Kidney (tissue), 14 donors: ENCODE measurements around the gene TJAP1. TPM values are rescaled to one million over a fixed set of nuclear protein-coding genes. Genes with fewer than 3 reads are reported as not detected.
"Not testable (repeated sequence)": the region's sequence is repeated elsewhere in the genome, so short reads cannot be mapped to it uniquely, and the experiment has no call there.

ENCODE experiments used
- DNase-seq, 5 donors: peaks; one replicate each; pipeline ENCODE4 v3.0.0-alpha.2; 2013 to 2020
- FAIRE-seq: peaks from 2 replicates; lab custom pipeline; 2012; peaks lifted over from hg19 to GRCh38; lab: Jason Lieb, UNC
- H3K27ac ChIP-seq, 2 donors: one replicate each; pipeline ENCODE4 v1.7.0; 2013; ENCODE audit warnings: low read depth in 2 of 2, low read length in 2 of 2, inconsistent platforms in 1 of 2
- H3K27me3 ChIP-seq: one replicate; pipeline ENCODE4 v1.7.1; 2013; ENCODE audit warnings: low read length, inconsistent platforms; ENCODE audit not compliant: control insufficient read depth, insufficient read depth
- H3K36me3 ChIP-seq, 3 donors: one replicate each; pipeline versions ENCODE4 v1.7.0 to v1.7.1; 2013; ENCODE audit warnings: low read length in 3 of 3, control low read depth in 1 of 3, inconsistent platforms in 1 of 3; ENCODE audit not compliant: insufficient read depth in 3 of 3, control insufficient read depth in 2 of 3
- H3K4me1 ChIP-seq, 3 donors: one replicate each; pipeline versions ENCODE4 v1.7.0 to v1.7.1; 2013; ENCODE audit warnings: low read length in 3 of 3, inconsistent platforms in 1 of 3, low read depth in 1 of 3; ENCODE audit not compliant: control insufficient read depth in 2 of 3, insufficient read depth in 2 of 3
- H3K4me3 ChIP-seq, 3 donors: one replicate each; pipeline versions ENCODE4 v1.7.0 to v1.8.1; 2013; ENCODE audit warnings: low read length in 3 of 3, control low read depth in 1 of 3, inconsistent platforms in 1 of 3
- H3K9ac ChIP-seq, 3 donors: one replicate each; pipeline versions ENCODE4 v1.7.0 to v1.7.1; 2013; ENCODE audit warnings: low read length in 3 of 3, control low read depth in 1 of 3, inconsistent platforms in 1 of 3
- H3K9me3 ChIP-seq, 3 donors: one replicate each; pipeline versions ENCODE4 v1.7.0 to v1.7.1; 2013; ENCODE audit warnings: low read length in 3 of 3, control low read depth in 1 of 3, inconsistent platforms in 1 of 3; ENCODE audit not compliant: control insufficient read depth in 2 of 3, insufficient read depth in 1 of 3
- intact Hi-C: fragments of 100-400 bp; cut with DNase I; formaldehyde crosslinking; loops from one replicate; pipeline ENCODE4 v1.11.1; 2022
- polyA plus RNA-seq: library from polyadenylated mRNA; stranded (reverse); fragments of 350-450 nt; fragmentation: Illumina TruSeq; extraction: RNeasy Lipid Tissue Mini Kit (QIAGEN cat#74804); gene quantifications from one replicate; pipeline ENCODE4 v1.2.3, GENCODE V29; 2014; ENCODE audit warnings: low read depth, low replicate concordance; ENCODE audit not compliant: insufficient read depth
- total RNA-seq: library from RNA; stranded (reverse); fragmentation: NEBNext Ultra II Directional; extraction: Animal tissue kit (Norgen Biotek cat#: 25700); gene quantifications from one replicate; pipeline ENCODE4 v1.2.1, GENCODE V29; 2021
- TF ChIP-seq, protein P1 (sequence below): IDR thresholded peaks from 3 replicates; pipeline ENCODE4 v1.5.1; 2012; ENCODE audit warnings: mild to moderate bottlenecking, moderate library complexity, borderline replicate concordance; ENCODE audit not compliant: insufficient read depth; ENCODE audit errors: extremely low read depth
- donor health status: control.
- donor health status: control.
- donor health status: control.
- donor health status: control.
- donor health status: control.
- donor health status: DM: yes; HTN: yes; CAD: no.
- donor health status: Normal renal cell carcinoma (clear cell type).

The TJAP1 gene
- total and polyA plus RNA-seq, 2 donors from 2014 or later: 13.6 to 38.5 TPM

- Histone ChIP-seq H3K27ac (no peak overlapping the region), H3K27me3 (no peaks in the 10 kb centered on the region), H3K4me3 (no peak overlapping the region), H3K4me1 (no peaks in the 10 kb centered on the region), H3K9ac (no peak overlapping the region), H3K9me3 (no peaks in the 10 kb centered on the region), H3K36me3 (peaks cover 5 to 22% (median 18%) of the 10 kb centered on the region in 3 donors)
- FAIRE-seq (no peak), DNase-seq (no peak)
- TF ChIP-seq, protein P1, sequence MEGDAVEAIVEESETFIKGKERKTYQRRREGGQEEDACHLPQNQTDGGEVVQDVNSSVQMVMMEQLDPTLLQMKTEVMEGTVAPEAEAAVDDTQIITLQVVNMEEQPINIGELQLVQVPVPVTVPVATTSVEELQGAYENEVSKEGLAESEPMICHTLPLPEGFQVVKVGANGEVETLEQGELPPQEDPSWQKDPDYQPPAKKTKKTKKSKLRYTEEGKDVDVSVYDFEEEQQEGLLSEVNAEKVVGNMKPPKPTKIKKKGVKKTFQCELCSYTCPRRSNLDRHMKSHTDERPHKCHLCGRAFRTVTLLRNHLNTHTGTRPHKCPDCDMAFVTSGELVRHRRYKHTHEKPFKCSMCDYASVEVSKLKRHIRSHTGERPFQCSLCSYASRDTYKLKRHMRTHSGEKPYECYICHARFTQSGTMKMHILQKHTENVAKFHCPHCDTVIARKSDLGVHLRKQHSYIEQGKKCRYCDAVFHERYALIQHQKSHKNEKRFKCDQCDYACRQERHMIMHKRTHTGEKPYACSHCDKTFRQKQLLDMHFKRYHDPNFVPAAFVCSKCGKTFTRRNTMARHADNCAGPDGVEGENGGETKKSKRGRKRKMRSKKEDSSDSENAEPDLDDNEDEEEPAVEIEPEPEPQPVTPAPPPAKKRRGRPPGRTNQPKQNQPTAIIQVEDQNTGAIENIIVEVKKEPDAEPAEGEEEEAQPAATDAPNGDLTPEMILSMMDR: no peak
- intact Hi-C loops: no loop called here
Measured at GRCh38 chr6:43532201-43532600, 54.8 kb downstream of the TJAP1 start.

GRCh38 chr6:43538986-43539385 lies 61.6 kb downstream of the TJAP1 start:
- H3K4me1 ChIP-seq, DNase-seq, intact Hi-C loops, H3K4me3 ChIP-seq, H3K9me3 ChIP-seq, H3K27ac ChIP-seq, H3K36me3 ChIP-seq, H3K27me3 ChIP-seq, H3K9ac ChIP-seq, FAIRE-seq: not testable (repeated sequence)

DNA sequence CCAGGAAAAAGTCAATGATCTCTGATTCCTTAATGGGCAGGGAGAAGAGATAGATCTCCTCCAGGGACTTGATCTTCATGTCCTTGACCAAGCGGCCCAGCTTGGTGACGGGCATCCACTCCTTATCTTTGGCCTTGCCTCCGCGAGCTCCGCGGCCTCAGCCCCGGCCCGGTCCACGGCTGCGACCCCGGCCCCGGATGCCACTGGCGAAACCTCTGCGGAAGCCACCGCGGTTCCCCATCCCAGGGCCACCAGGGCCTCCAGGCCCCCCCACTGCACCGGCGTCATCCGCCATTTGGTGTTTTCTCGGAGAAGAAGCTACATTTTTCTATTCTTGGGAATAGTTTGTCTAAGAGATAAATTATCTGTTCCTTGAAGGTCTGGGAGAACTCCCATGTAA lies 62.0 kb downstream of the TJAP1 start:
- DNase-seq, H3K9me3 ChIP-seq, H3K36me3 ChIP-seq, intact Hi-C loops, H3K9ac ChIP-seq, H3K4me3 ChIP-seq, H3K27ac ChIP-seq, FAIRE-seq, H3K27me3 ChIP-seq, H3K4me1 ChIP-seq: not testable (repeated sequence)

GRCh38 chr6:43540507-43540906 lies 63.1 kb downstream of the TJAP1 start:
- no peak overlapping the region for H3K27ac ChIP-seq
- no peaks in the 10 kb centered on the region for H3K27me3 ChIP-seq
- TF ChIP-seq, protein P1: no peak
- no peak overlapping the region for H3K4me3 ChIP-seq
- intact Hi-C loops: no loop called here
- no peak for DNase-seq
- H3K9me3 ChIP-seq: no peaks in the 10 kb centered on the region
- no peaks in the 10 kb centered on the region for H3K4me1 ChIP-seq
- H3K9ac ChIP-seq: no peak overlapping the region
- H3K36me3 ChIP-seq: peaks cover 0 to 7% (median 6%) of the 10 kb centered on the region in 3 donors
- FAIRE-seq: no peak
